GM19463 (cell line): Measurements from ENCODE around the gene KDM2B.

Source experiments
- ATAC-seq: cut with Tn5 transposase; IDR thresholded peaks from one replicate; pipeline ENCODE4 v1.9.1; 2021; ENCODE audit warnings: mild to moderate bottlenecking, moderate library complexity; ENCODE audit not compliant: unreplicated experiment

Gene KDM2B

GRCh38 chr12:121568518-121568917 is 12.3 kb downstream of the KDM2B start:
- no peak for ATAC-seq

- ATAC-seq = no peak
These were observed 15.7 kb downstream of the KDM2B start for GRCh38 chr12:121565076-121565475.

DNA sequence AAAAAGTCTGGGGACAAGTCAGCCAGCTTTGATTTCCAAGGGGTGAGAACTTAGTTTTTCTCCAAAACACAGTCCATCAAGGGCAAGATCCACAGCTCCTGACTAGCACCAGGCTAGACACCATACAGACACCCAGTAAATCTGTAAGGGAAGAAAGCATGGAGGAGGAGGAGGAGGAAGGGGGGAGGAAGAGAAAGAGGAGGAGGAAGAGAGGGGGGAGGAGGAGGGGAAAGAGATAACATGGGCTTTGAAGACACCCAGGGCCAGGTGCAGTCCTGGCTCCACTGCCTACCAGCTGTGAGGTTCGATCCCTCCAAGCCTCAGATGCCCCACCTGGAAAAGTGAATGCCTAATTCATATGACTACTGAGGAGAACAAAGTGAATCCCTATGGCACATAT is 18.3 kb downstream of the KDM2B start:
- no peak for ATAC-seq

DNA sequence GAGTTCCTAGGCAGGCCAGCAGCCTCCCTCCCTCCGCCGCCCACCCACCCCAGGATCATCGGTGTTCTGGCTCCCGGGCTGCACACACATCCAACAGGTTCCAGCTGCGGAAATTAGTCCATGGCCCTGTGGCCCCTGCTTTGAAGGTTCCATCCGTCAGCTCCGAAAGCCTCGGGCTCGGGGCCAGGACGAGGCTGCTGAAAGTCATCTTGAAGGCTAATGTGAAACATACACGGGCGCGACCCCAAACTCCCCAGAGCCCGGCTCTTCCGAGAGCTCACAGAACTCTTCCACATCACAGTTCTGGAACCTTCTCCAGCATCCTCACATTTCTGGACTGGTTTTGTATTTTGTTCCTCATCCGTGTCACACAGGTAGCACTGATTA is 19.8 kb downstream of the KDM2B start:
- no peak for ATAC-seq

GRCh38 chr12:121560392-121561008 is 20.3 kb downstream of the KDM2B start:
- no peak for ATAC-seq

GRCh38 chr12:121558956-121559355 is 21.9 kb downstream of the KDM2B start:
- no peak for ATAC-seq

GRCh38 chr12:121550974-121551634 is 29.7 kb downstream of the KDM2B start:
- no peak for ATAC-seq

GRCh38 chr12:121549075-121549474 is 31.7 kb downstream of the KDM2B start:
- ATAC-seq = no peak

DNA sequence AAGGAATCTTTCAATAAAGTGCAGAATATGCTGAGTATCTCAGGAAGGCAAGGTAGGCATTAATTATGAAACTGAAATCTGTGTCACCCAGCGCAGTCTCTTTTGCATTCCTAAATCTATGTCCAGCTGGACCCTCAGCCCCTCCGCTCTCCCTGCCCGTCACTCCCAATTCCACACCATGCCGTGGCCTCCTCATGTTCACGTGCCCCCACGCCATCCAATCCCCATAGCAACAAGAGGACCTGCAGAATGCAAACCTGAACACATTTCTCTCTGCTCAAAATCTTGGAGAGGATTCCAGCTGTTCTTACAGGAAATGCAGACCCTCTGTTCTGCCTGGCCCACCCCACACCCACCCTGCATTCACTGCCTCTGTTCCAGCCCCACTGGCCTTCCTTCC is 35.3 kb downstream of the KDM2B start:
- ATAC-seq = no peak

DNA sequence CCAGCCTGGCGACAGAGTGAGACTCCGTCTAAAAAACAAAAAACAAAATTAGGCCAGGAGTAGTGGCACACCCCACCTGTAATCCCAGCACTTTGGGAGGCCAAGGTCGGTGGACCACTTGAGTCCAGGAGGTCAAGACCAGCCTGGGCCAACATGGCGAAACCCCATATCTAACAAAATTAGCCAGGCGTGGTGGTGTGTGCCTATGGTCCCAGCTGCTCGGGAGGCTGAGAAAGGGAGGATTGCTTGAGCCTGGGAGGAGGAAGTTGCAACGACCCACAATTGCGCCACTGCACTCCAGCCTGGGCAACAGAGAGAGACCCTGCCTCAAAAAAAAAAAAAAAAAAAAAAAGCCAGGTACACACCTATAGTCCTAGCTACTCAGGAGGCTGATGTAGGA is 37.0 kb downstream of the KDM2B start:
- ATAC-seq = no peak

GRCh38 chr12:121539908-121540307 is 40.9 kb downstream of the KDM2B start:
- no peak for ATAC-seq

DNA sequence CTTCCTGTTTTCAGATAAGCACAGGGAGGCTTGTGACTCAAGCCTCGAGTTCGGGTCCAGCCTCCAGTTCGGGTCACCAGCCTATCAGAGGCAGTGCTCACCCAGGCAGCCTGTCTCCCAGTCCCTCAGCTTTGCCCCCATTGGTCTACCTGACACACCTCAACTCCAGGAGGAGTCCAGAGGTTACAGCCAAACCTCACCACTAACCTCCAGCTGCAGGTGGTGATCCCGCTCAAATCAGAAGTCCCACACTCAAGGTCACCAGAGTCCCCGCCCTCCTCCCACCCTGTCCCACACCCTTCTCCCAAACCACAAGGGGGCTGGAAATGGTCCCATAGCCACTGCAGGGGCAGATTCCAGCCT is 42.1 kb downstream of the KDM2B start:
- ATAC-seq = no peak

GRCh38 chr12:121537814-121538698 is 42.8 kb downstream of the KDM2B start:
- ATAC-seq = peak; percentile 8

DNA sequence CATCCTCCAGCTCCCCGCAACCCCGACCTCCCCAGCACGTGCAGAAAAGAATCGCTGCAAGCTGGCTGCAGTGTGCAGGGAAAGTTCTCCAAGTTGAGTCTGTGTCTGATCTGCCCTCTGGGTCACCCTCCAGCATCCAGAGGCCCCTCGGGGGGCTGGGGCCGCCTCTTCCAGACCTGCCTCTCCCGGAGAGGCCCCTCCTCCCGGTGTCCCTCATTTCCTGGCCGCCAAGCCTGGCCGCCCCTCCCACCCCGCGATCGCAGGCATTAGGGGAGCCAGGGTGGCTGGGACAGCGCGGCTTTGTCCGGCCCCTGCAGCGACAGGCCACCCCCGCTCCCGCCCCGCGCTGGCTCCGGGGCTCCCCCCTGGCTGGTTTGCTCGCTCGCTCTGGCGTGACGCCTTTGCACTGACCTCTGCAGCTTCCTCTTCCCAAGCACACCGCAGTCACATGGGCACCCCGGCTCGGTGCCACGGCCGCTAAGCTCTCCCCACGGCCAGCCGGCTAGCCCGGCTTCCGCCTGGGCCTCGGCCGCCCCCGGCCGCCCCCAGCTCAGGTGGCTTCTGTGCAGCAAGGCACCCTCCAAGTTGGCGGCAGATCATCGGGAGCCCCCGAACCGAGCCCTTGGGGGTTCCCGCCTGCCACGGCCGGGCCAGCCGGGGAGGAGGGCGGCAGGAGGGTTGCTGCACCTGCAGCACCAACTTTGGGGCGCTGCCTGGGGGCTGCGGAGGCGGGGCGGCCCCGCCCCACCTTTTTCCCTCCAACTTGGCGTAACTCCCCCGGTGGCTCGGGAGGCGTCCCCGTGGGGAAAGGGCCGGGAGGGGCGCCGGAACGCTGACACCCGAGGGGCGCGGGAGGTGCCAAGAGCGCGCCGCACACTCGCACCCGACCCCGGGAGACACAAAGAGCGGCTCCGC is 43.7 kb downstream of the KDM2B start:
- peak; percentile 63 for ATAC-seq

DNA sequence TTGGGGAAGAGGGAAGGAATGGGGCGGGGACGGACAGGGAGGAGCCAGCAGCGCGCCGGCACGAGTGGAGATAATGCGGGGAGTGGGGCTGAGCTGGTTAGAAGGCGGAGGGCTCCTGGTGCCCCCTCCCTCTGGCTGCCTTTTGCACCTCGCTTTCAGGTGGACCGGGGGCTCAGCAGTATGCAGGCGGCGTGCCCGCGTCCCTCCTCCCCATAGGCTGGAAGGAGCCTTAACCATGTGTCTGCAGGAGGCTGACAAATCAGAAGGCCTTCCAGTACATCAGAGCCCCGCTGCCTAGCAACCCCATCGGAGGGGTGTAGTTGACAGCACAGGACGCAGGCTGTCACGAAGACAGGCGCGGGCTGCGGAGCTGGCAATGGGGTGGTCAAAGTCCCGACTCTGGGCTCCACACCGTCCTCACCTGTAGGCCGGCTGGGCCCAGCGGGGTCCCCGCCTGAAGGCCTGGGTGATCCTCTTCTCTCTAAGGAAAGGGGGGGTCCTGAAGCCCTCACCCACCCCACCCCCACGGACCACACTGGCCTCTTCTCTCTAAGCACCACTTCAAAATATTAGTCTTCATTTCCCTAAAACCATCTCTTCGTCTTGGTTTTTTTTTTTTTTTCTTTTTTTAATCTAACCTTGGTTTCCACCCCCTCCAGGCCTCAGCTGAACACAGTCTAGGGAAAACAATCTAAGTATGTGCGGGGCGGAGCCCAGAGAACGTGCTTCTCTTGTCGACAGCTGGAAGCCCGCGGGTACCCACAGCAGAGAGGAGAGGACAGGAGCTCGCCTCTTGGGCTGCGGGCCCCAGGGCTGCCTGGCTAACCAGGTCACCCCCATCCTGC is 44.5 kb downstream of the KDM2B start:
- ATAC-seq = peak; percentile 50

GRCh38 chr12:121535150-121536053 is 45.4 kb downstream of the KDM2B start:
- no peak for ATAC-seq

DNA sequence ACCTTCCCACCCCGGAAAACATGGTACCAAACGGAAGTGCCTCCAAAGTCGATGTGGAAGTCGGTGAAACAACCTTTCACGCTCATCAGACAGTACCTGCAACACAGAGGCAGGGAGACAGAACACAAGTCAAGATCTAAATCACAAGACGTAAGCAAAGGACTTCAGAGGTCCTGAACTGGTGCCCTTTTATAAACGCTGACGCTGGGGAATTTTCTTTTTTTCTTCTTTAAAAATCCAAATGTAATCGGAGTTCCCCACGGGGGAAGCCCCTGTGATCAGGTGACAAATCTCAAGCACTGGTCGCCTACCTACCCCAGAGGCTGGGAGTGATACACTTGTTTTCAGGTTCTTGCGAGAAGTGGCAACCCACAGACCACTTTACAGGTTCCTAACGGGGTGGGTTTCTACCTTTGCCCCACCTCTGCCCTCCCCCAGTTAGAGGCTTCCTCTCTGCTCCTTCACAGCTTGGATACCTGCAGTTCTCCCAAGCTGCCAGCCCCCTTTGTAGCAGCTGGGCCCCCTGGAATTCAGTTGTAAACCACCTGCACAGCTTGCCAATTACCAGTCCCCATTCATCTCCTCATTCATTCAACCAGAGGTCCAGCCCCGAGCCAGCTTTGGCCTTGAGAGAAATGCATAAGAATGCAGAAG is 46.2 kb downstream of the KDM2B start:
- ATAC-seq = no peak

- ATAC-seq = no peak
These were observed 47.3 kb downstream of the KDM2B start for GRCh38 chr12:121533394-121534090.
